PC-3 (cell line): ENCODE results near the gene DNAH2.

ENCODE experiments used
- CTCF ChIP-seq: fragments of 300-600 bp; sonication (generic); conservative IDR thresholded peaks from 2 replicates; pipeline ENCODE4 v1.5.1; 2017; ENCODE audit warnings: antibody characterized with exemption, low read depth, mild to moderate bottlenecking, low read length
- EZH2phosphoT487 ChIP-seq: fragments of 300-600 bp; sonication (generic); IDR thresholded peaks from 2 replicates; pipeline ENCODE4 v1.6.1; 2018; ENCODE audit warnings: mild to moderate bottlenecking, antibody characterized with exemption, low read length, borderline replicate concordance

DNA sequence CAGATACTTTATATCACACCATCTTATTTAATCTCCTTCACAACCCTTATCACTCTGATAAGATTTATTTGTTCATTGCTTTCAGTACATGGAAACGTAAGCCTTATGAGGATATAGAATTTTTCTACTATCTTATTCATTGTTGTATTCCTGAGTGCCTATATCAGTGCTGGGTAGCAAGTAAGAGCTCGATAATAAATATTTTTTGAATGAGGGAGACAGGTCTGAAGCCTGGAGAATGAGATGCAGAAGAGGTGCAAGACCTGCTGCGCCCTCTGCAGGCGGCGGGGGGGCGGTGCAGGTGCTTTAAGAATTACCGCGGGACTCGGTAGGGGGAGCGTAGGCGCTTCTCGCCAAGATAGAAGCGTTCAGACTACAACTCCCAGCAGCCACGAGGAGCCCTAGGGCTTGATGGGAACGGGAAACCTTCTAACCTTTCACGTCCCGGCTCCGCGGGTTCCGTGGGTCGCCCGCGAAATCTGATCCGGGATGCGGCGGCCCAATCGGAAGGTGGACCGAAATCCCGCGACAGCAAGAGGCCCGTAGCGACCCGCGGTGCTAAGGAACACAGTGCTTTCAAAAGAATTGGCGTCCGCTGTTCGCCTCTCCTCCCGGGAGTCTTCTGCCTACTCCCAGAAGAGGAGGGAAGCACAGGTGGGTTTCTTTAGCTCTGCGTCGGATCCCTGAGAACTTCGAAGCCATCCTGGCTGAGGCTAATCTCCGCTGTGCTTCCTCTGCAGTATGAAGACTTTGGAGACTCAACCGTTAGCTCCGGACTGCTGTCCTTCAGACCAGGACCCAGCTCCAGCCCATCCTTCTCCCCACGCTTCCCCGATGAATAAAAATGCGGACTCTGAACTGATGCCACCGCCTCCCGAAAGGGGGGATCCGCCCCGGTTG lies 29.4 kb upstream of the DNAH2 start, which contains the start of gene WRAP53:
- TF ChIP-seq CTCF = peak; percentile 94
- TF ChIP-seq EZH2phosphoT487 = no peak
